ENCODE results near the gene PINLYP. TPM values are rescaled to one million over a fixed set of nuclear protein-coding genes. Genes with fewer than 3 reads are reported as not detected.

Gene PINLYP
- total and polyA plus RNA-seq, 2 donors (not counting 3 experiments of a cell fraction or from before 2014, with no cell fraction given), result 5.5 TPM

GRCh38 chr19:43618921-43619261, 43.3 kb downstream of the PINLYP start:
- TF ChIP-seq POLR2AphosphoS5 (IDR thresholded peaks at IDR 0.05; ENCODE audit: insufficient read depth, low read depth, low read length) (peak; percentile 5), POLR2A (IDR thresholded peaks at IDR 0.05; ENCODE audit: low read depth, low read length) (peak; percentile 60), EZH2 (IDR thresholded peaks at IDR 0.05; ENCODE audit: borderline replicate concordance, low read depth, low read length, severe bottlenecking) (no peak), CTCF (IDR thresholded peaks at IDR 0.05; ENCODE audit: extremely low read depth in 1 of 2, insufficient read depth in 1 of 2, low read depth in 1 of 2, low read length in 2 of 2) (no peak), MAX (IDR thresholded peaks at IDR 0.05; ENCODE audit: insufficient read depth, insufficient read length) (no peak)
- peaks cover 0 to 2% of the 10 kb centered on the region in 2 experiments for H3K36me3 ChIP-seq (ENCODE audit: control insufficient read depth in 2 of 2, extremely low read depth in 1 of 2, insufficient read depth in 2 of 2, low read length in 2 of 2)
- H3K9me1 ChIP-seq (replicated peaks; ENCODE audit: control insufficient read depth, extremely low read depth, insufficient read depth, low read length), result no peaks in the 10 kb centered on the region
- intact Hi-C loops (cut with micrococcal nuclease) (loop anchor here (1.0 to 2.0 kb wide), 3 partner anchors 23 to 50 kb away; partner anchors contain the start of genes IRGQ, PINLYP, XRCC1 and ZNF576), dilution Hi-C loops (cut with MboI; ENCODE audit: extremely low pct_ligation_motif_present, low sequenced_read_pairs) (no loop called here)
- ChIA-PET CTCF (no interaction called here), POLR2A (no interaction called here)
- TSS peak; percentile 82 for BruUV-seq (replicated peaks)
- no peaks in the 10 kb centered on the region for H4K20me1 ChIP-seq (replicated peaks; ENCODE audit: control insufficient read depth, extremely low read depth, insufficient read depth, low read length)
- FAIRE-seq (peak; percentile 96), DNase-seq (ENCODE audit: low read depth, low spot score) (peak; percentile 74)
- H3K9ac ChIP-seq (replicated peaks; ENCODE audit: extremely low read depth, insufficient read depth, low read length), result peak overlapping the region; percentile 95
- H2AFZ ChIP-seq (ENCODE audit: low read depth, low read length), result peak overlapping the region; percentile 89
- H3K4me3 ChIP-seq (replicated peaks in 1 of 3; ENCODE audit: insufficient read depth in 1 of 3, low read depth in 1 of 3, low read length in 3 of 3), result peak overlapping the region; percentile 31 to 75 (median 47)
- no peaks in the 10 kb centered on the region for H3K27me3 ChIP-seq (ENCODE audit: control insufficient read depth in 2 of 2, insufficient read depth in 2 of 2, low read length in 2 of 2)
- no peaks in the 10 kb centered on the region for H3K9me3 ChIP-seq (replicated peaks; ENCODE audit: control insufficient read depth, insufficient read depth, low read length)
- H3K27ac ChIP-seq (ENCODE audit: insufficient read depth, low read depth, low read length), result peak overlapping the region; percentile 88
- H3K4me1 ChIP-seq (ENCODE audit: control insufficient read depth, extremely low read depth, insufficient read depth, low read length), result peaks cover 12% of the 10 kb centered on the region
- peak overlapping the region; percentile 87 for H3K4me2 ChIP-seq (ENCODE audit: insufficient read depth, low read length)
- H3K79me2 ChIP-seq (ENCODE audit: control insufficient read depth, insufficient read depth, low read length), result peaks cover 24% of the 10 kb centered on the region

Measured in endothelial cell of umbilical vein (primary cell).